GM10847 (cell line): ENCODE results near the gene ZNF595.

Source experiments
- POLR2A ChIP-seq: IDR thresholded peaks from 2 replicates; pipeline ENCODE4 v1.6.1; 2011; ENCODE audit not compliant: insufficient read length; ENCODE audit errors: extremely low read depth

ZNF595 gene

GRCh38 chr4:125091-125771 lies 72.1 kb downstream of the ZNF595 start:
- no peak for TF ChIP-seq POLR2A

- TF ChIP-seq POLR2A, result no peak
These were observed 72.7 kb downstream of the ZNF595 start for GRCh38 chr4:125833-126232.

GRCh38 chr4:132483-132882 lies 79.4 kb downstream of the ZNF595 start:
- TF ChIP-seq POLR2A, result no peak
